ENCODE measurements around the gene ITK.

DNA sequence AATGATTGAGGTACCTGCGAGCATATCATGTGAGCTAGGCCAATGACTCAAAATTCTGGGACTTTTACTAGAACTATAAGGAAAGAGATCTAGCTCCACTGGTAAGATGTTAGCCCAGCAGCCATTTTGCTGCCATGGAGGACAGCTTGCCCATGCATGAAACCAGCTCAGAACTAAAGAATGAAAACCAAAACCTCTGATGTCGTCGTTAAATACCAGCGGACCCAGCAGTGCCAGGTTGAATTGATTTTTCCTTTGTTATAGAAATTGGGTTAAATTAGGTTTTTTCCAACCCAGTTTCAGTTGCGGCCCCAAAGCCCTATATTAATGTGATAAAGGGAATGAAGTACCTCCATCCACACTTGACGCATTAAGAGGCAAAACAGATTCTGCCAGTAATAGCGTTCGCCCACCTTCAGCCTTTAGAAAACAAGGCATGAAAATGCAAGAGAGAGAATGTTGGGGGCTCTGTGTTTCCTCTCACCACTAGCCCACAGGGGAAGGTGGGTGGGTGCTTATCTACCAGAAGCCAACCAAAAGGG lies 5.5 kb upstream of the ITK start:
- TF ChIP-seq, protein P1, sequence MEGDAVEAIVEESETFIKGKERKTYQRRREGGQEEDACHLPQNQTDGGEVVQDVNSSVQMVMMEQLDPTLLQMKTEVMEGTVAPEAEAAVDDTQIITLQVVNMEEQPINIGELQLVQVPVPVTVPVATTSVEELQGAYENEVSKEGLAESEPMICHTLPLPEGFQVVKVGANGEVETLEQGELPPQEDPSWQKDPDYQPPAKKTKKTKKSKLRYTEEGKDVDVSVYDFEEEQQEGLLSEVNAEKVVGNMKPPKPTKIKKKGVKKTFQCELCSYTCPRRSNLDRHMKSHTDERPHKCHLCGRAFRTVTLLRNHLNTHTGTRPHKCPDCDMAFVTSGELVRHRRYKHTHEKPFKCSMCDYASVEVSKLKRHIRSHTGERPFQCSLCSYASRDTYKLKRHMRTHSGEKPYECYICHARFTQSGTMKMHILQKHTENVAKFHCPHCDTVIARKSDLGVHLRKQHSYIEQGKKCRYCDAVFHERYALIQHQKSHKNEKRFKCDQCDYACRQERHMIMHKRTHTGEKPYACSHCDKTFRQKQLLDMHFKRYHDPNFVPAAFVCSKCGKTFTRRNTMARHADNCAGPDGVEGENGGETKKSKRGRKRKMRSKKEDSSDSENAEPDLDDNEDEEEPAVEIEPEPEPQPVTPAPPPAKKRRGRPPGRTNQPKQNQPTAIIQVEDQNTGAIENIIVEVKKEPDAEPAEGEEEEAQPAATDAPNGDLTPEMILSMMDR (conservative IDR thresholded peaks at IDR 0.05 in 1 of 2, IDR thresholded peaks at IDR 0.05 in 1 of 2; ENCODE audit: extremely low read depth in 1 of 2, insufficient read depth in 1 of 2, low read depth in 1 of 2, low read length in 2 of 2) = no peak
- TF ChIP-seq EZH2 (IDR thresholded peaks at IDR 0.05; ENCODE audit: borderline replicate concordance, low read length) = no peak
